H1 (cell line): ENCODE measurements around the gene AOAH.

Experiments
- ATF3 ChIP-seq: IDR thresholded peaks from 2 replicates; pipeline ENCODE4 v1.6.1; 2011; ENCODE audit warnings: low read depth, mild to moderate bottlenecking, low read length; ENCODE audit not compliant: insufficient read depth
- CEBPB ChIP-seq: IDR thresholded peaks from 2 replicates; pipeline ENCODE4 v1.6.1; 2012; ENCODE audit warnings: low read depth, low read length
- CHD2 ChIP-seq: IDR thresholded peaks from 2 replicates; pipeline ENCODE4 v1.6.1; 2012; ENCODE audit warnings: low read length, improper control_type of control experiment
- CTCF ChIP-seq, 3 experiments: IDR thresholded peaks; 1 replicate in 2 of 3; 2 replicates in 1 of 3; pipeline versions ENCODE4 v1.5.1 to v1.6.1; 2011; ENCODE audit warnings: low read length in 3 of 3, mild to moderate bottlenecking in 3 of 3, inconsistent platforms in 2 of 3, low read depth in 1 of 3, moderate library complexity in 1 of 3; ENCODE audit not compliant: insufficient read depth in 1 of 3; ENCODE audit errors: control extremely low read depth in 1 of 3
- FOSL1 ChIP-seq: IDR thresholded peaks from 2 replicates; pipeline ENCODE4 v1.6.1; 2011; ENCODE audit warnings: mild to moderate bottlenecking, low read depth, low read length, moderate library complexity; ENCODE audit not compliant: insufficient read depth
- MAFK ChIP-seq: IDR thresholded peaks from 2 replicates; pipeline ENCODE4 v1.6.1; 2012; ENCODE audit warnings: low read depth, mild to moderate bottlenecking, improper control_type of control experiment, low read length
- MAX ChIP-seq: IDR thresholded peaks from 2 replicates; pipeline ENCODE4 v1.6.1; 2012; ENCODE audit warnings: inconsistent platforms
- POLR2A ChIP-seq, 2 experiments: IDR thresholded peaks; 1 replicate in 1 of 2; 2 replicates in 1 of 2; pipeline ENCODE4 v1.6.1; 2011; ENCODE audit warnings: low read depth in 2 of 2, low read length in 2 of 2, mild to moderate bottlenecking in 2 of 2; ENCODE audit errors: control extremely low read depth in 1 of 2
- RNF2 ChIP-seq: fragments of 200-900, 300-1000 bp; sonication (generic); IDR thresholded peaks from 2 replicates; pipeline ENCODE4 v1.7.1; 2016; ENCODE audit warnings: borderline replicate concordance, low read depth, mild to moderate bottlenecking, antibody characterized with exemption, low read length; ENCODE audit not compliant: poor library complexity, severe bottlenecking; ENCODE audit errors: missing control alignments
- SP2 ChIP-seq: IDR thresholded peaks from 2 replicates; pipeline ENCODE4 v1.6.1; 2012; ENCODE audit warnings: mild to moderate bottlenecking, low read length, inconsistent platforms
- TAF1 ChIP-seq: IDR thresholded peaks from 2 replicates; pipeline ENCODE4 v1.6.1; 2011; ENCODE audit warnings: mild to moderate bottlenecking, low read depth, low read length
- USF2 ChIP-seq: IDR thresholded peaks from 2 replicates; pipeline ENCODE4 v1.6.1; 2011; ENCODE audit warnings: low read length, improper control_type of control experiment
- YY1 ChIP-seq: IDR thresholded peaks from 2 replicates; pipeline ENCODE4 v1.6.1; 2011; ENCODE audit warnings: low read depth, mild to moderate bottlenecking, low read length
- ZNF274 ChIP-seq: IDR thresholded peaks from 2 replicates; pipeline ENCODE4 v1.7.0; 2012; ENCODE audit warnings: low read length, borderline replicate concordance; ENCODE audit errors: extremely low read depth

GRCh38 chr7:36690041-36690440 lies 34.3 kb downstream of the AOAH start:
- TF ChIP-seq USF2 (no peak), FOSL1 (no peak), MAX (no peak), CEBPB (no peak), CTCF (IDR thresholded peaks at IDR 0.05; ENCODE audit: control extremely low read depth in 1 of 3, insufficient read depth in 1 of 3, low read depth in 1 of 3, low read length in 3 of 3) (no peak), RNF2 (no peak), POLR2A (IDR thresholded peaks at IDR 0.05; ENCODE audit: control extremely low read depth in 1 of 2, low read depth in 2 of 2, low read length in 2 of 2) (no peak), MAFK (no peak), YY1 (no peak), TAF1 (no peak), CHD2 (no peak), ATF3 (no peak), ZNF274 (no peak), SP2 (no peak)
